KMS-11 (cell line): ENCODE data around the gene REEP5.
A peak's percentile ranks its signal among the peaks of the same experiment; 100 is the strongest.

Experiments used
- H2AFZ ChIP-seq: fragments of 200-600 bp; sonication (generic); 2 replicates; pipeline ENCODE4 v1.6.1; 2016; ENCODE audit warnings: antibody characterized with exemption, mixed run types, low read depth
- H3K27ac ChIP-seq: fragments of 200-600 bp; sonication (generic); 2 replicates; pipeline ENCODE4 v1.6.1; 2016; ENCODE audit warnings: mild to moderate bottlenecking, mixed run types
- H3K27me3 ChIP-seq: fragments of 200-600 bp; sonication (generic); 2 replicates; pipeline ENCODE4 v1.6.1; 2017; ENCODE audit warnings: mild to moderate bottlenecking, low read depth, mixed run types, moderate library complexity; ENCODE audit not compliant: insufficient read depth
- H3K36me3 ChIP-seq: fragments of 200-600 bp; sonication (generic); 2 replicates; pipeline ENCODE4 v1.6.1; 2017; ENCODE audit warnings: mild to moderate bottlenecking, mixed run types; ENCODE audit not compliant: insufficient read depth
- H3K4me1 ChIP-seq: fragments of 200-600 bp; sonication (generic); 2 replicates; pipeline ENCODE4 v1.6.1; 2016; ENCODE audit warnings: mild to moderate bottlenecking, low read depth, mixed run types; ENCODE audit not compliant: poor library complexity, severe bottlenecking
- H3K4me2 ChIP-seq: fragments of 200-600 bp; sonication (generic); 2 replicates; pipeline ENCODE4 v1.7.0; 2016; ENCODE audit warnings: mild to moderate bottlenecking, mixed run types
- H3K4me3 ChIP-seq: fragments of 200-600 bp; sonication (generic); IDR thresholded peaks from 2 replicates; pipeline ENCODE4 v1.6.1; 2017; ENCODE audit warnings: low read depth, low read length, mixed read lengths; ENCODE audit not compliant: insufficient read depth
- H3K79me2 ChIP-seq: fragments of 200-600 bp; sonication (generic); 2 replicates; pipeline ENCODE4 v1.6.1; 2016; ENCODE audit warnings: low read depth, mixed run types; ENCODE audit not compliant: insufficient read depth
- H3K9ac ChIP-seq: fragments of 200-600 bp; sonication (generic); 2 replicates; pipeline ENCODE4 v1.6.1; 2016; ENCODE audit warnings: mild to moderate bottlenecking, mixed run types
- H4K20me1 ChIP-seq: fragments of 200-600 bp; sonication (generic); 2 replicates; pipeline ENCODE4 v1.6.1; 2016; ENCODE audit warnings: mild to moderate bottlenecking, mixed run types; ENCODE audit not compliant: insufficient read depth
- TF ChIP-seq, protein P1 (sequence below): fragments of 200-600 bp; sonication (generic); conservative IDR thresholded peaks from 2 replicates; pipeline ENCODE4 v1.6.1; 2017; ENCODE audit warnings: low read depth, mild to moderate bottlenecking, antibody characterized with exemption, low read length, moderate library complexity, mixed read lengths

The REEP5 gene

DNA sequence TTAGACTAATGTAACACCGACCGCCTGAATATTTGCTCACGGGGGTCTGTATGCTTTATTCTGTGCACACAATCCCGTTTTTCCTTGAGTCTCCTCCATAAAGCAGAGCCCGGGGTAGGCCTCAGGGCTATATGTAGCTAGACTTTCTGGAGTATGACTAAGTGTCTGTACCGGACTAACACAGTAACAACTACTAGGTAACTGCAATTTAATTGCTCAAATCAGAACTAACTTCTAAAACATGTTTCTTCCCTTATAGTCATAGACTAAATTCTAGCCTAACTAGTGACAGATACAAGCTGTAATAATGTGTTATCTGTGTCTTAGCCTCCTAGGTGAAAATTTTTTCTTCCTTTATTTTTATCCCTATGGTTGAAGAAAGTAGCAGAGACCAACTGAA is 2.1 kb downstream of the REEP5 start:
- H3K79me2 ChIP-seq, result peaks cover 9% of the 10 kb centered on the region; the same call in 1 of the 2 replicates
- no peak overlapping the region for H3K9ac ChIP-seq
- no peak overlapping the region for H2AFZ ChIP-seq
- TF ChIP-seq, protein P1, sequence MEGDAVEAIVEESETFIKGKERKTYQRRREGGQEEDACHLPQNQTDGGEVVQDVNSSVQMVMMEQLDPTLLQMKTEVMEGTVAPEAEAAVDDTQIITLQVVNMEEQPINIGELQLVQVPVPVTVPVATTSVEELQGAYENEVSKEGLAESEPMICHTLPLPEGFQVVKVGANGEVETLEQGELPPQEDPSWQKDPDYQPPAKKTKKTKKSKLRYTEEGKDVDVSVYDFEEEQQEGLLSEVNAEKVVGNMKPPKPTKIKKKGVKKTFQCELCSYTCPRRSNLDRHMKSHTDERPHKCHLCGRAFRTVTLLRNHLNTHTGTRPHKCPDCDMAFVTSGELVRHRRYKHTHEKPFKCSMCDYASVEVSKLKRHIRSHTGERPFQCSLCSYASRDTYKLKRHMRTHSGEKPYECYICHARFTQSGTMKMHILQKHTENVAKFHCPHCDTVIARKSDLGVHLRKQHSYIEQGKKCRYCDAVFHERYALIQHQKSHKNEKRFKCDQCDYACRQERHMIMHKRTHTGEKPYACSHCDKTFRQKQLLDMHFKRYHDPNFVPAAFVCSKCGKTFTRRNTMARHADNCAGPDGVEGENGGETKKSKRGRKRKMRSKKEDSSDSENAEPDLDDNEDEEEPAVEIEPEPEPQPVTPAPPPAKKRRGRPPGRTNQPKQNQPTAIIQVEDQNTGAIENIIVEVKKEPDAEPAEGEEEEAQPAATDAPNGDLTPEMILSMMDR, result no peak
- no peaks in the 10 kb centered on the region for H4K20me1 ChIP-seq
- no peak overlapping the region for H3K4me3 ChIP-seq
- no peaks in the 10 kb centered on the region for H3K36me3 ChIP-seq
- peaks cover 30% of the 10 kb centered on the region for H3K4me1 ChIP-seq
- peak overlapping the region; percentile 96 for H3K4me2 ChIP-seq
- H3K27me3 ChIP-seq, result no peaks in the 10 kb centered on the region
- no peak overlapping the region for H3K27ac ChIP-seq

DNA sequence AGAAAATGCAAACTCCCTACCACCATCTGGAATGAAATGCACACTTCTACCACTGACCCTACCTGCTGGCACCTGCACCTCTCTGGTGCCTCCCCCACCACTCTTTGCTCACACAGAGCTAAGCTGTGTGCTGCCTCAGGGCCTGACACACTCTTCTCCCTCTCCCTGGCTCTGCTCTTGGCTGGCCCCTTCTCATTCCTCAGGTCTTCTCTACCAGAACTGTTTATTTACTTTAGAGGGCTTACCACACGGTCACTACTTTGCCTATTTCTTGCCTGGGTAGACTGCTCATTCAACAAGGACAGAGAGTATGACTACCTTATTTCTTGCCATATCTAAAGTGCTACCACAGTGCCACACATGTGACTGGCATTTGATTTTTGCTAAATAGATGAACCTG is 3.3 kb downstream of the REEP5 start:
- Histone ChIP-seq H3K79me2 (peaks cover 9% of the 10 kb centered on the region; the same call in 1 of the 2 replicates), H3K36me3 (no peaks in the 10 kb centered on the region), H3K27me3 (no peaks in the 10 kb centered on the region), H3K27ac (no peak overlapping the region), H3K4me3 (no peak overlapping the region), H3K4me2 (no peak overlapping the region), H3K9ac (no peak overlapping the region), H4K20me1 (no peaks in the 10 kb centered on the region), H2AFZ (no peak overlapping the region), H3K4me1 (peaks cover 22% of the 10 kb centered on the region)
- TF ChIP-seq, protein P1, result no peak

DNA sequence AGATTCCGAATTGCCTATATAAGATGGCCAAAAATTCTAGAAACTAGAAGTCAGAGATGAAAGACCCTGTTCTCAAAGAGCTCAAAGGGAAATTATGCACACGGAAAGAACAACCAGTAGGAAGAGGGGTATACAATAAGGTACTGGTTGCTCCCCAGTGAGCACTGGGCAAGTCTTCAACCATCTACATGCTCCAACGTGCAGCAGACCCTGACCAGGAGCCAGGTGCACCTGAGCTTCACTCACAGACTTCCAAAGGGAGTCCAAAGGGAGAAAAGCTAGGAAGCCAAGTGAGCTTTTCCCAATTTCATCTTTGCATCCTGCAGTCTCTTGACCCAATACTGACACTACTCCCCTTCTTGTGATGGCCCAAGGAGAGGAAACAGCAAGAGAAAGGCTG is 3.9 kb downstream of the REEP5 start:
- no peak overlapping the region for H3K4me3 ChIP-seq
- H3K79me2 ChIP-seq, result peaks cover 9% of the 10 kb centered on the region; the same call in 1 of the 2 replicates
- H3K9ac ChIP-seq, result no peak overlapping the region
- no peaks in the 10 kb centered on the region for H3K27me3 ChIP-seq
- peaks cover 16% of the 10 kb centered on the region for H3K4me1 ChIP-seq
- H3K36me3 ChIP-seq, result no peaks in the 10 kb centered on the region
- no peak overlapping the region for H2AFZ ChIP-seq
- no peak overlapping the region for H3K4me2 ChIP-seq
- no peak overlapping the region for H3K27ac ChIP-seq
- TF ChIP-seq, protein P1, result no peak
- no peaks in the 10 kb centered on the region for H4K20me1 ChIP-seq

DNA sequence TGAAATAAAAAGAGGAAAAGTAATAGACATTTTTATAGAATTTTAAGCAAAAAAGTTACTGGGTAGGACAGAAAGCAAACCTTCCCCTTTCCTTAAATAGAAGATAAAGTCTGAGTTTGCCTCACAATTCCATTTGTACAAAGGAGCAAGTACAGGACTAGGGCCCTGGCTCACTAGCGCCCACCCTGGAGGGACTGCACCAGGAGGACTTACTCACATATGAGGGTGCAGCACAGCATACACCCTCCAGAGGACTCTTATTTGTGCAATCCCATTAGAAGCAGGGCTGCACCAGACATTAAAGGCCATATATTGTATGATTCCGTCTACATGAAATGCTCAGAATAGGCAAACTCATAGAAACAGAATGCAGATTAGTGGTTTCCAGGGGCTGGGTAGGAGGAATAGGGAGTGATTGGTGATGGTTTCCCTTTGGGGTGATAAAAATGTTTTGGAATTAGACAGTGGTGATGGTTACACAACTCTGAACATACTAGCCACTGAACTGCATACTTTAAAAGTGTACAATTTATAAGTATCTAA is 4.5 kb downstream of the REEP5 start:
- Histone ChIP-seq H3K4me1 (peaks cover 10% of the 10 kb centered on the region), H3K4me2 (no peak overlapping the region)

More for the DNA sequence above, 4.5 kb downstream of the REEP5 start:
- H3K4me3 ChIP-seq, result no peak overlapping the region
- H3K36me3 ChIP-seq, result no peaks in the 10 kb centered on the region
- no peak overlapping the region for H3K9ac ChIP-seq
- TF ChIP-seq, protein P1, result peak; percentile 36
- H3K79me2 ChIP-seq, result peaks cover 9% of the 10 kb centered on the region; the same call in 1 of the 2 replicates
- no peak overlapping the region for H3K27ac ChIP-seq
- no peak overlapping the region for H2AFZ ChIP-seq
- H4K20me1 ChIP-seq, result no peaks in the 10 kb centered on the region
- H3K27me3 ChIP-seq, result no peaks in the 10 kb centered on the region
